ENCODE results near the gene ZNF689. TPM values are rescaled to one million over a fixed set of nuclear protein-coding genes. Genes with fewer than 3 reads are reported as not detected.
A peak's percentile ranks its signal among the peaks of the same experiment; 100 is the strongest.
"Not testable (repeated sequence)": the region's sequence is repeated elsewhere in the genome, so short reads cannot be mapped to it uniquely, and the experiment has no call there.

ZNF689 gene
- total RNA-seq, 4 donors from 2014 or later, result 5.5 to 9.5 (median 7.0) TPM

GRCh38 chr16:30600215-30600614 lies 10.0 kb downstream of the ZNF689 start:
- DNase-seq (ENCODE audit: low spot score), result no peak
- TF ChIP-seq CTCF (IDR thresholded peaks at IDR 0.05), result no peak

GRCh38 chr16:30592871-30593270 lies 17.3 kb downstream of the ZNF689 start:
- no peak for TF ChIP-seq CTCF (IDR thresholded peaks at IDR 0.05)
- no peak for DNase-seq (ENCODE audit: low spot score)
- ATAC-seq (ENCODE audit: low FRiP score), result no peak

More at GRCh38 chr16:30600215-30600614, 10.0 kb downstream of the ZNF689 start:
- no peak for ATAC-seq (ENCODE audit: low FRiP score)

GRCh38 chr16:30590869-30591268 lies 19.3 kb downstream of the ZNF689 start:
- ATAC-seq (ENCODE audit: low FRiP score), result not testable (repeated sequence)

GRCh38 chr16:30589582-30589981 lies 20.6 kb downstream of the ZNF689 start:
- ATAC-seq (ENCODE audit: low FRiP score); DNase-seq (ENCODE audit: low spot score): not testable (repeated sequence)

More at GRCh38 chr16:30590869-30591268, 19.3 kb downstream of the ZNF689 start:
- not testable (repeated sequence) for DNase-seq (ENCODE audit: low spot score)

DNA sequence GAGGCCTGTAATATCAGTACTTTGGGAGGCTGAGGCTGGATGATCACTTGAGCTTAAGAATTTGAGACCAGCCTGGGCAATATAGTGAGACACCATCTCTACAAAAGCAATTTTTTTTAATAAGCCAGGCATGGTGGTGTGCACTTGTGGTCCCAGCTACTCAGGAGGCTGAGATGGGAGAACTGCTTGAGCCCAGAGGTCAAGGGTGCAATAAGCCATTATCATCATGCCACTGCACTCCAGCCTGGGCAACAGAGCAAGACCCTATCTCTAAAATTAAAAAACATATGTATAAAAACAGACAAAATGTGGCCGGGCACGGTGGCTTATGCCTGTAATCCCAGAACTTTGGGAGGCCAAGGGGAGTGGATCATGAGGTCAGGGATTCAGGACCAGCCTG lies 21.5 kb downstream of the ZNF689 start:
- DNase-seq (ENCODE audit: low spot score), result no peak
- TF ChIP-seq CTCF (IDR thresholded peaks at IDR 0.05), result no peak
- no peak for ATAC-seq (ENCODE audit: low FRiP score)

DNA sequence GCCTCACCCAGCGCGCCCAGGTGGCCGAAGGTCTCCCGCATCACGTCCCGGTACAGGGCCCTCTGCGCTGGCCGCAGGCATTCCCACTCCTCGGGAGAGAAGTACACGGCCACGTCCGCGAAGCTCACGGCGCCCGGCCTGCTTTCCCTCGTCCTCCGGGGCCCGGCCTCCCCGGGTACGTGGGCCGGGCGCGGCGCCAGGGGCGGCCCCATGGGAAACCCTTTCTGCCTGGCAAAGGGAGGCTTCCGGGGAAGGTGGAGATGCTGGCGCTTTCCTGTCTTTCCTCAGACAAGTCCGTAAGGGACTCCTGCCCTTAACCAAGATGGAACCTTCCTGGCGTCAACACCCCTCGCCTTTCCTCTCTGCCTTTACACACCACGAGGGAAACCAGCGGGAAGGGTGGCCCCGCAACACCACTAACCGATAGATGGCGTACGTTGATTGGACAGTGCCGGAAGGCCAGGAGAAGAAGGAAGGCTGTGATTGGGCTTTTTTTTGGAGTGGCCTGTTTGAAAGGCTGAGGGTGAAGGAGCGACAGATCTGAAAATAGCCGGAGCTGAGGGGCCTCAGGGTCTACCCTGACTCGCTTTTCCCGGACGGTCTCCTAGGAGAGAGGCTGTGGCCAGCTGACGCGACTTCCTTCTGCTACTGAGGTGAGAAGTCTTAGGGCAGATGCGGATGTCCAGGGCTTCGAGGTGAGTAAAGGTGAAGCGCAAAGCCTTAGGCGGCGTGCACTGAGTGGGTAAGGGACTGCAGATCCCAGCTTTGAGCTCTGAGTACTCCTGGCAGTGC lies 24.6 kb downstream of the ZNF689 start, which contains the start of gene ZNF785:
Gene ZNF785 (minus strand): TSS at position 298 of the 792 bp plus-strand sequence. CDS start 86 bp downstream, at position 212.
- TF ChIP-seq CTCF (IDR thresholded peaks at IDR 0.05), result no peak
- DNase-seq (ENCODE audit: low spot score) (peak; percentile 84), ATAC-seq (ENCODE audit: low FRiP score) (peak; percentile 100)

GRCh38 chr16:30585022-30585399 lies 25.2 kb downstream of the ZNF689 start:
- TF ChIP-seq CTCF (IDR thresholded peaks at IDR 0.05), result no peak
- ATAC-seq (ENCODE audit: low FRiP score), result no peak
- no peak for DNase-seq (ENCODE audit: low spot score)

DNA sequence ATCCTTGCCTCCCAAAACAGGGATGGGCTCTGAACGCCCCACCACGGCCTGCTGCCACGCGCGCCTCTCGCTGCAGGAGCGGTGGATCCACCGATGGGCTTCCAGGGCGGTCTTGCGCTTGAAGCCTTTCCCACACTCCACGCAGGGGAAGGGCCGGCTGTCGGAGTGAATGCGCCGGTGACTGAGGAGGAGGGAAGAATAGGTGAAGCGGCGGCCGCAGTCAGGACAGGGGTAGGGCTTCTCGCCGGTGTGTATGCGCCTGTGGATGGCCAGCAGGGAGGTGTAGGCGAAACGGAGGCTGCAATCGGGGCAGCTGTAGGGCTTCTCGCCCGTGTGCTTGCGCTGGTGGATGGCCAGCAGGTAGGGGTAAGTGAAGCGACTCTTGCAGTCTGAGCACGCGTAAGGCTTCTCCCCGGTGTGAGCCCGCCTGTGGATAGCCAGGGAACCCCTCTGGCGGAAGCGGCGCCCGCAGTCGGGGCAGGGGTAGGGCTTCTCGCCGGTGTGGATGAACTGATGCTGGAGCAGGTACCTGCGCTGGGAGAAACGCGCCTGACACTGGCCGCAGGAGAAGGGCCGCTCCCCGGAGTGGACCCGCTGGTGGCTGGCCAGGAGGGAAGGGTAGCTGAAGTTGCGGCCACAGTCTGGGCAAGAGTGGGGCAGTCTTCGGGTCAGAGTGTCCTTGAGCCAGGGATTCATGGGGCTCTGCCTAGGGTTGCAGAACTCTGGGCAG lies 27.4 kb downstream of the ZNF689 start:
- ATAC-seq (ENCODE audit: low FRiP score) (no peak), DNase-seq (ENCODE audit: low spot score) (no peak)
- TF ChIP-seq CTCF (IDR thresholded peaks at IDR 0.05), result no peak

All from omental fat pad (tissue), 4 donors.